SKM-1 treated with dmso at 0.1 percent for 144 hours (cell line): ENCODE data around the gene EIF3C.
"Not testable (repeated sequence)": the region's sequence is repeated elsewhere in the genome, so short reads cannot be mapped to it uniquely, and the experiment has no call there.

Experiments used
- DNase-seq: peaks from one replicate; lab custom pipeline; 2025; ENCODE audit not compliant: unreplicated experiment; lab: John Stamatoyannopoulos, UW

The EIF3C gene, protein sequence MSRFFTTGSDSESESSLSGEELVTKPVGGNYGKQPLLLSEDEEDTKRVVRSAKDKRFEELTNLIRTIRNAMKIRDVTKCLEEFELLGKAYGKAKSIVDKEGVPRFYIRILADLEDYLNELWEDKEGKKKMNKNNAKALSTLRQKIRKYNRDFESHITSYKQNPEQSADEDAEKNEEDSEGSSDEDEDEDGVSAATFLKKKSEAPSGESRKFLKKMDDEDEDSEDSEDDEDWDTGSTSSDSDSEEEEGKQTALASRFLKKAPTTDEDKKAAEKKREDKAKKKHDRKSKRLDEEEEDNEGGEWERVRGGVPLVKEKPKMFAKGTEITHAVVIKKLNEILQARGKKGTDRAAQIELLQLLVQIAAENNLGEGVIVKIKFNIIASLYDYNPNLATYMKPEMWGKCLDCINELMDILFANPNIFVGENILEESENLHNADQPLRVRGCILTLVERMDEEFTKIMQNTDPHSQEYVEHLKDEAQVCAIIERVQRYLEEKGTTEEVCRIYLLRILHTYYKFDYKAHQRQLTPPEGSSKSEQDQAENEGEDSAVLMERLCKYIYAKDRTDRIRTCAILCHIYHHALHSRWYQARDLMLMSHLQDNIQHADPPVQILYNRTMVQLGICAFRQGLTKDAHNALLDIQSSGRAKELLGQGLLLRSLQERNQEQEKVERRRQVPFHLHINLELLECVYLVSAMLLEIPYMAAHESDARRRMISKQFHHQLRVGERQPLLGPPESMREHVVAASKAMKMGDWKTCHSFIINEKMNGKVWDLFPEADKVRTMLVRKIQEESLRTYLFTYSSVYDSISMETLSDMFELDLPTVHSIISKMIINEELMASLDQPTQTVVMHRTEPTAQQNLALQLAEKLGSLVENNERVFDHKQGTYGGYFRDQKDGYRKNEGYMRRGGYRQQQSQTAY

DNA sequence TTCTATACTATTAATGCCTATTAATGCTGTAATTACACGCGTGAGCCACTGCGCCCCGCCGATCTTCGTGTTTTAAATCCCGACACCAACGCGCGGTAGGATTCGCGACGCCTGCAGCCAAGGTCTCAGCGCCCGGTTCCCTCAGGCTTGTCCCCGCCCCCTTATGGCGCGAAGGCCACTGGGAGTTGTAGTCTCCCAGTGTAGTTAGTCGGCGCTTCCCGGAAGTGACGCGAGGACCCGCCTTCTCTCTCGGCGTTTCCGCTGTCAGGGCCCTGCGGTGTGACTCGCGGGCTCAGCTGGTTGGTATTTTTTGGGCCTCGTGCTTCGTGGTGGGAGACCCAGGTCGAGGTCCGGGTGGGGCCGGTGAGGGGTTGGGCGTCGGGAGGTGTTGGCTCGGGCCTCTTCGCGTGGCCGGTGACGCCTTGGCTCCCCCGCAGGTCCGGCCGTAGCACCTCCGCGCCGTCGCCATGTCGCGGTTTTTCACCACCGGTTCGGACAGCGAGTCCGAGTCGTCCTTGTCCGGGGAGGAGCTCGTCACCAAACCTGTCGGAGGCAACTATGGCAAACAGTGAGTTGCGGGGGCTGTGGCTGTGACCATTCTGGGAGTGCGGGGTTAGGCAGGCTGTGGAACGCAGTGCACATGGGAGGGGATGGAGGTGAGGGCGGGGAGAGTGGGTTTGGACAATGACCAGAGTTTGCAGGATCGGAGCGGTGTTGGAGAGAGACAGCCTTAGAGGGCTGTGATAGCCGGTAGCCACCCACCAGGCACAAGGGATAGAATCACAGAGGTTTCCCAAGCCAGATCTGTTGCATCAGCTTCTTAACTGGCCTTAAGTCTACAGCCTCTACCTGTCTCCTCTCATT is at the start of gene EIF3C:
EIF3C (plus strand) TSS at position 245 of the 864 bp plus-strand sequence; CDS start at position 468, 223 bp downstream.
- DNase-seq = not testable (repeated sequence)

- DNase-seq = not testable (repeated sequence)
These were observed 45.0 kb upstream of the EIF3C start for GRCh38 chr16:28666264-28666663.

DNA sequence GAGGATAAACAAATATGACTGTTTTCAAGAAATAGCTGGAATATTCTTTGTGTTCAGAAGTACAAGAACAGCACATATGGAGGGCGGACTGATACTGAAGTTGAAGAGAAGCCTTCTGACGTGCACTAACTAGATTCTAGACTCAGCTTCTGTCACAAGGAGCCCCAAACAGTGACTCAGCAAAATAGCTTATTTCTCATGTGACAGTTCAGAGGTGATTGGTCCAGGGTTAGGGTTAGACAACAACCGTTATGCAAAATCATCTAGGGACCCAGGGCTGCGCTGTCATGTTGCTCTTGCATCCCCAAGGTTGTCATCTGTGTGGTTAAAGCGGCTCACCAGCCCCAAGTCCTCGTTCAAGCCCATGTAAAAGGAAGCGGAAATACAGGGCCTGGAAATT is 43.8 kb upstream of the EIF3C start:
- DNase-seq = not testable (repeated sequence)

- not testable (repeated sequence) for DNase-seq
These were observed 43.1 kb upstream of the EIF3C start for GRCh38 chr16:28668199-28668598.

- not testable (repeated sequence) for DNase-seq
These were observed 22.8 kb upstream of the EIF3C start for GRCh38 chr16:28688327-28688952.

- not testable (repeated sequence) for DNase-seq
These were observed 21.8 kb upstream of the EIF3C start for GRCh38 chr16:28689425-28689824.

- not testable (repeated sequence) for DNase-seq
These were observed 19.5 kb upstream of the EIF3C start for GRCh38 chr16:28691722-28692121.

GRCh38 chr16:28693257-28693950 is 17.9 kb upstream of the EIF3C start:
- DNase-seq = not testable (repeated sequence)

- DNase-seq = not testable (repeated sequence)
These were observed 11.5 kb upstream of the EIF3C start for GRCh38 chr16:28699792-28700191.

- DNase-seq = not testable (repeated sequence)
These were observed 10.9 kb upstream of the EIF3C start for GRCh38 chr16:28700349-28700748.

GRCh38 chr16:28701384-28701783 is 9.9 kb upstream of the EIF3C start:
- DNase-seq = not testable (repeated sequence)

DNA sequence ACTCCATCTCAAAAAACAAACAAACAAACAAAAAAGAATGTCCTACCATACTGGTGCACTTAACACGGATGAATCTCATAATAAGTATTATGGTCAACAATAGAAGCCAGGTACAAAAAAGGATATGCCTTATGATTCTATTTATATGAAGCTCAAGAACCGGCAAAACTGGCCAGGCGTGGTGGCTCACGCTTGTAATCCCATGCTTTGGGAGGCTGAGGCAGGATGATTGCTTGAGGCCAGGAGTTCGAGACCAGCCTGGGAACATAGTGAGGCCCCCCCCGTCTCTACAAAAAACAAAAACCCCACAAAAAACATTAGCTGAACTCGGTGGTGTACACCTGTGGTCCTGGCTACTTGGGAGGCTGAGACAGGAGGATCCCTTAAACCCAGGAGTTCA is 7.0 kb upstream of the EIF3C start:
- not testable (repeated sequence) for DNase-seq

DNA sequence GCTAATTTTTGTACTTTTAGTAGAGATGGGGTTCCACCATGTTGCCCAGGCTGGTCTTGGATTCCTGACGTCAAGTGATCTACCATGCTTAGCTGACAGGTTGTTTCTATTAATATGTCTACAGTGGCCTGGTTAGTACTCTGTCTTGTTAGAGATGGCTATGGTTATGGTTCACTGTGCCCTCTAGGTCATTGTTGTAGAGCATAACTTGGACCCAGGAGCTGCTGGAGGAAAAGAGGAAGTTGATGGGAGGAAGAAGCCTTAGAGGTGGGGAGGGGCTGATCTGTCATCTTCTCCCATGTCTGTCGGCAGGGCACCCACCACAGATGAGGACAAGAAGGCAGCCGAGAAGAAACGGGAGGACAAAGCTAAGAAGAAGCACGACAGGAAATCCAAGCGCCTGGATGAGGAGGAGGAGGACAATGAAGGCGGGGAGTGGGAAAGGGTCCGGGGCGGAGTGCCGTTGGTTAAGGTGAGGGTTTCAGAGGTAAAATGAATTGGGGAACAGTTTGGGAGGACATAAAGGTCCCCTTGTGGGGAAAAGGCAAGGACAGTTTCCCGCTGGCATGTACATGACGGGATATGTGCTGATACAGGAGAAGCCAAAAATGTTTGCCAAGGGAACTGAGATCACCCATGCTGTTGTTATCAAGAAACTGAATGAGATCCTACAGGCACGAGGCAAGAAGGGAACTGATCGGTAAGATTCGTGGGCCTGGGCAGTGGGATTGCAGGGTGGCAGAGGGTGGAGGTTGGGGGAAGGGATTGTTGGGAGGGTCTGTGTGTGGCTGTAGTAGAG is 11.8 kb downstream of the EIF3C start:
- DNase-seq = not testable (repeated sequence)

DNA sequence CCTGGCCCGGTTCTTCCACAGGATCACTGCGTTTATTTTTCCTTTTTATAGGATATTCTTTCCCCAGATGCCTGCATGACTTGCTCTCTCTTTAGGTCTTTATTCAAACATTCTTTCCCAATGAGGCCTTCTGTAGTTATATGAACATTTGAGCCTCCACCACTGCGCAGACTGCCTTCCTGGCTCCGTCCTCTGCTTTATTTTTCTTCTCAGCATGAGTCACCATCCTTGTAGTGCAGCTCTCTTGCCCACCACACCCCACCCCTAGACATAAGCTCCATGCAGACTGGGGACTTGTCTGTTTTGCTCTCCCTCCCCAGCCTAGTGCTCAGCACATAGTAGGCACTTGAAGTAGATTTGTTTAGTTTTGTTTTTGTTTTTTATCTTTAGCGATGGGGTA is 20.0 kb downstream of the EIF3C start:
- DNase-seq = not testable (repeated sequence)

DNA sequence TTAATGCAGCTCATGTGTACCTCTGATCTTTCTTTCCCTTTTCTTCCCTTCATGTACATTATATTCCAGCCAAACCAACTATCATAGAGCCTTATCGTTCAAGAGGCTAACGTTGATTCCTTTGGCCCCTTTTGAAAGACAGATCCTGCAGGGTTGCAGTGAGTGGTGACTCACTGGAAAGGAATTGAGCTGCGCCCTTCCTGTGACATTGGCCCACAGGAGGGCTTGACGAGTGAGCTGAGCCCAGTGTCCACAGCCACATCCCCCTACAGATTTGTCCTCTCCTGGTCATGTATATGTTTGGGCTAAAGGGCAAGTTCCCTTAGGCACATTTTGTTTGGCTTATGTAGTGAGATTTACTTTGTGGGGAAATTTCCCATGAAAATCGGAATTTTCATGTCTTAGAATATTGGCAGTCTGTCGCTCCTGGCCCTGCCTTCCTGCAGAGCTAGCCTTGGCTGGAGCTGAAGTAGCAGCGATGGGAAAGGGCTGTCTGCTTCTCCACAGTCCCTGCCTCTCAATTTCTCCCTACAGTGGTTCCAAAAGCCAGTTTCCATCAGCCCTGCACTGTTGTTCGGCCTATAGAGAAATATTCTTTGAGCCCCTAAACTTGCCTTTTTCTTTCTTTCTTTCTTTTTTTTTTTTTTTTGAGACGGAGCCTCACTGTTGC is 21.3 kb downstream of the EIF3C start:
- DNase-seq = not testable (repeated sequence)

GRCh38 chr16:28739787-28740186 is 28.5 kb downstream of the EIF3C start:
- DNase-seq = not testable (repeated sequence)

- DNase-seq = not testable (repeated sequence)
These were observed 29.4 kb downstream of the EIF3C start for GRCh38 chr16:28740631-28741030.

GRCh38 chr16:28741295-28741694 is 30.0 kb downstream of the EIF3C start:
- DNase-seq = not testable (repeated sequence)
